Right atrium auricular region (tissue), 2 donors: ENCODE measurements around the gene CYP26B1. TPM values are rescaled to one million over a fixed set of nuclear protein-coding genes. Genes with fewer than 3 reads are reported as not detected.

Experiments
- DNase-seq: peaks from one replicate; pipeline ENCODE4 v3.0.0-alpha.2; 2019; ENCODE audit warnings: low spot score
- H3K27ac ChIP-seq, 2 donors: fragments of 200-600 bp; sonication (generic); 1 replicate in 1 of 2; 2 replicates in 1 of 2; pipeline ENCODE4 v1.5.1; 2016 to 2019
- H3K27me3 ChIP-seq, 2 donors: fragments of 200-600 bp; sonication (generic); one replicate each; pipeline versions ENCODE4 v1.5.1 to v1.6.0; 2017 to 2019
- H3K36me3 ChIP-seq: fragments of 200-600 bp; sonication (generic); one replicate; pipeline ENCODE4 v1.5.1; 2016
- H3K4me1 ChIP-seq, 2 donors: fragments of 200-600 bp; sonication (generic); one replicate each; pipeline versions ENCODE4 v1.5.1 to v1.6.0; 2017 to 2019
- H3K4me3 ChIP-seq, 2 donors: fragments of 200-600 bp; sonication (generic); 1 replicate in 1 of 2; 2 replicates in 1 of 2; pipeline ENCODE4 v1.5.1; 2017 to 2019; ENCODE audit warnings: mild to moderate bottlenecking in 1 of 2, moderate library complexity in 1 of 2
- H3K9me3 ChIP-seq, 2 donors: fragments of 200-600 bp; sonication (generic); one replicate each; pipeline ENCODE4 v1.5.1; 2019
- total RNA-seq, 2 donors: library from RNA; depleted of rRNA; stranded (reverse); fragments of >200 nt; gene quantifications; one replicate each; pipeline ENCODE4 v1.1.0, GENCODE V29; 2016
- TF ChIP-seq, protein P1 (sequence below), 2 donors: fragments of 200-600 bp; sonication (generic); IDR thresholded peaks; one replicate each; pipeline ENCODE4 v1.5.1; 2019; ENCODE audit warnings: antibody characterized with exemption in 2 of 2

The CYP26B1 gene
- total RNA-seq, 2 donors from 2014 or later, result 2.5 to 12.8 TPM

DNA sequence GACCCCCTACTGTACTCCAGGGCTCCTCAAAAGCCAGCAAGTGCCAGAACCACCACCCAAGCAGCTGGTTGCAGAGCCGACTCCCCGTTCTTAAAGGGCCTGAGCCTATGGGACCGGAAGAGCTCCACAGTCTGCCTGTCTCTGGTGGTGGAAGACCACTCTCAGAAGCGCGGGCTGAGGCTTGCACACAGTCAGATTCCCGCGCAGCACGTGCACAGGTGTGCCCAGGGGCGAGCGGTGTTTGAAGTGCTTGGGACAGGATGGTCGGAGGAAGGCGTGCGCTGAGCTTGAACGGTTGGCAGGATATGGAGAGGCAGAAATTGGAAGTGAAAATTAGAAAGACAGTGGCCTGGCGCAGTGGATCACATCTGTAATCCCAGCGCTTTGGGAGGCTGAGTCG, 64.8 kb downstream of the CYP26B1 start:
- H3K27me3 ChIP-seq, result no peaks in the 10 kb centered on the region
- H3K36me3 ChIP-seq, result no peaks in the 10 kb centered on the region
- H3K27ac ChIP-seq, result no peak overlapping the region
- H3K9me3 ChIP-seq, result no peaks in the 10 kb centered on the region
- DNase-seq, result peak; percentile 30
- no peaks in the 10 kb centered on the region for H3K4me1 ChIP-seq
- no peak overlapping the region for H3K4me3 ChIP-seq
- TF ChIP-seq, protein P1, sequence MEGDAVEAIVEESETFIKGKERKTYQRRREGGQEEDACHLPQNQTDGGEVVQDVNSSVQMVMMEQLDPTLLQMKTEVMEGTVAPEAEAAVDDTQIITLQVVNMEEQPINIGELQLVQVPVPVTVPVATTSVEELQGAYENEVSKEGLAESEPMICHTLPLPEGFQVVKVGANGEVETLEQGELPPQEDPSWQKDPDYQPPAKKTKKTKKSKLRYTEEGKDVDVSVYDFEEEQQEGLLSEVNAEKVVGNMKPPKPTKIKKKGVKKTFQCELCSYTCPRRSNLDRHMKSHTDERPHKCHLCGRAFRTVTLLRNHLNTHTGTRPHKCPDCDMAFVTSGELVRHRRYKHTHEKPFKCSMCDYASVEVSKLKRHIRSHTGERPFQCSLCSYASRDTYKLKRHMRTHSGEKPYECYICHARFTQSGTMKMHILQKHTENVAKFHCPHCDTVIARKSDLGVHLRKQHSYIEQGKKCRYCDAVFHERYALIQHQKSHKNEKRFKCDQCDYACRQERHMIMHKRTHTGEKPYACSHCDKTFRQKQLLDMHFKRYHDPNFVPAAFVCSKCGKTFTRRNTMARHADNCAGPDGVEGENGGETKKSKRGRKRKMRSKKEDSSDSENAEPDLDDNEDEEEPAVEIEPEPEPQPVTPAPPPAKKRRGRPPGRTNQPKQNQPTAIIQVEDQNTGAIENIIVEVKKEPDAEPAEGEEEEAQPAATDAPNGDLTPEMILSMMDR (IDR thresholded peaks at IDR 0.05), result no peak

DNA sequence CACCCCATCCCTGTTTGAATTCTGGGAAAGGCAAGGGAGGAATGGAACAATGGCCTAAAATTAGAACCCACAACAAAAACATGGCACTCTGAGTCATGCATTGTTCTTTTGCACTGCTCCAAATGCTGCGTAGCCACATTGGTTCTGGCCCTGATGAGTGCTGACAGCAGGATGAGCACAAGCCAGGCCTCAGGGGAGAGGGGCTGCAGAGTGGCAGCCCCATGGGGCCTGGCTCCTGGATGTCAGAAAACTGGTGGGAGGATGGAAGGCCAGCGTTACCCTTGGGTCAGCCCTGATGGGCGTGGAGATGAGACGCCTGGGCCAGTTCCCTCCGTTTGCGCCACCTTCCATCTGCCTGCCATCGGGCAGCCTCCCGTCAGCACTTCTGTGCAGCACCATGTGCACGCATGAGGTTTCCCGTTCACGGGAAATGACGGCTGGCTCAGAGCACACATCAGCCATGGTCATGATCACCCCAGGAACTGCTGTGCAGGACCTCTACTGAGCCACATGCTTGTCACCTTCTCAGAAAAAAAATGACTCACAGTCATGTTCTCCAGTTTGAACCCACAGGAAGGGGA, 65.6 kb downstream of the CYP26B1 start:
- no peaks in the 10 kb centered on the region for H3K9me3 ChIP-seq
- H3K4me1 ChIP-seq, result no peaks in the 10 kb centered on the region
- TF ChIP-seq, protein P1 (IDR thresholded peaks at IDR 0.05), result no peak
- no peak overlapping the region for H3K4me3 ChIP-seq
- no peaks in the 10 kb centered on the region for H3K27me3 ChIP-seq
- no peak overlapping the region for H3K27ac ChIP-seq
- peak; percentile 11 for DNase-seq
- no peaks in the 10 kb centered on the region for H3K36me3 ChIP-seq

DNA sequence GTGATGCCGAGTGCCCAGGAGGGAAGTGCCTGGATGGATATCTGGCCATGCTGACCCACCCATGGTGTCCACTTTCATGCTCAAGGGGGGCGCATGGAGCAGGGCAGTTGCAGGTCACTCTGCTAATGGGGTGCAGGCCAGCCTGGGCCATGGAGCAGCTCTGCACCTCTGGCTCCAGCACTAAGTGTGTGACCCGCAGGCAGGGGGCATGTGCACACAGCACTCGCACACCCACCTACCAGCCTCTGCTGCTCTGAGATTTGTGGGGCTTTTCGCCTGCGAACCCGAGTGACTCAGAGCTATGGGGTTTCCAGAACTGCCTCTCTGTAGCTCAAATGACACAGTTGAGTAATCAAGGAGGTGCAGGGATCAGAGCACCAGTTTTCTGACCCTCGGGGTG, 66.2 kb downstream of the CYP26B1 start:
- Histone ChIP-seq H3K36me3 (no peaks in the 10 kb centered on the region), H3K4me1 (no peaks in the 10 kb centered on the region), H3K9me3 (no peaks in the 10 kb centered on the region), H3K27me3 (no peaks in the 10 kb centered on the region), H3K4me3 (no peak overlapping the region), H3K27ac (no peak overlapping the region)
- TF ChIP-seq, protein P1 (IDR thresholded peaks at IDR 0.05), result no peak
- no peak for DNase-seq

DNA sequence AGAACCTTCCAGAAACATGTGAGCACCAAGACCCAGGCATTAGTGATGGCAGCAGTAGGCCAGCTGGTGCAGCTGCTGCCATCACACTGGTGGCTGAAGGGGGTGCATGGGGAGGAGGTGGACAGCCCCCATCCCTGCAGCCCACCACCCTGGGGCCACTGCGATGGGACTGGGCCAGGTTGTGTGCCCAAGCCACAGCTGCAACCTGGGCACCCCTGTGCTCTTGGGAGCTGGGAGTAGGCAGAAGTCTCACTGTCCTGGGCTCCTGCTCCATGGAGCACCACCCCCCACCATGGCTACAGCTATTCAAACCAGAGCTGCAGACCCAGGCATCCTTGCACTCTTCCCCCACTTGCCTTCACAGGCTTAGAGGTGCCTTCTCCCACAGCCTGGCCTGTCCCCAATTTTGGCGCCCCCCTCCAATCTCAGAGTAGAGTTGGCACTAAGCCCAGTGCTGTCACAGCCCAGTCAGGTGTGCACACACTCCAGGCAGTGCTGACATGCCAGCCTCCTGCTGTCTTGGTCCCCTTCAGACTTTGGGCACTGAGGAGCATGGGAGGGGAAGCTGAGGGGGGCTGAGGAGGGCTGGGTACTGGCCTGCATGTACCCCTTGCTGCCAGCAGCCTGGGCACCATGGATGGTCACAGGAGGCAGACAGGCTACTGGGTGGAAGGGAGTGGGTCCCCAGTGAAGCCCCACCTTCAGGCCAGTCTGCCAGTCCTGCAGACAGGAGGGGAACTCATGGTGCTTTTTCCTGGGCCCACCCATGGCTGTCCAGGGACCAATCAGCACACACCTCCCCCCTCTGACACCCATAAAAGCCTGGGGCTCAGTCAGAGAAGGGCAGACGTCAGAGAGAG, 67.1 kb downstream of the CYP26B1 start:
- H3K4me3 ChIP-seq, result no peak overlapping the region
- no peaks in the 10 kb centered on the region for H3K4me1 ChIP-seq
- H3K27ac ChIP-seq, result no peak overlapping the region
- DNase-seq, result no peak
- no peaks in the 10 kb centered on the region for H3K36me3 ChIP-seq
- TF ChIP-seq, protein P1 (IDR thresholded peaks at IDR 0.05), result no peak
- H3K27me3 ChIP-seq, result no peaks in the 10 kb centered on the region
- no peaks in the 10 kb centered on the region for H3K9me3 ChIP-seq
